Esophagus squamous epithelium (tissue), 4 donors: ENCODE results near the gene KHNYN.

Source experiments
- POLR2A ChIP-seq, 4 donors: fragments of 450-650 bp; IDR thresholded peaks; one replicate each; pipeline ENCODE4 v1.6.1; 2017; ENCODE audit warnings: antibody characterized with exemption in 4 of 4, mild to moderate bottlenecking in 4 of 4, moderate library complexity in 3 of 4
- TF ChIP-seq, protein P1 (sequence below), 6 experiments: fragments of 450-650 bp in 4 of 6; fragments of 200-600 bp in 2 of 6; sonication (generic) in 2 of 6; IDR thresholded peaks; one replicate each; pipeline ENCODE4 v1.5.1; 2016 to 2019; ENCODE audit warnings: antibody characterized with exemption in 6 of 6, mild to moderate bottlenecking in 4 of 6, moderate library complexity in 4 of 6

DNA sequence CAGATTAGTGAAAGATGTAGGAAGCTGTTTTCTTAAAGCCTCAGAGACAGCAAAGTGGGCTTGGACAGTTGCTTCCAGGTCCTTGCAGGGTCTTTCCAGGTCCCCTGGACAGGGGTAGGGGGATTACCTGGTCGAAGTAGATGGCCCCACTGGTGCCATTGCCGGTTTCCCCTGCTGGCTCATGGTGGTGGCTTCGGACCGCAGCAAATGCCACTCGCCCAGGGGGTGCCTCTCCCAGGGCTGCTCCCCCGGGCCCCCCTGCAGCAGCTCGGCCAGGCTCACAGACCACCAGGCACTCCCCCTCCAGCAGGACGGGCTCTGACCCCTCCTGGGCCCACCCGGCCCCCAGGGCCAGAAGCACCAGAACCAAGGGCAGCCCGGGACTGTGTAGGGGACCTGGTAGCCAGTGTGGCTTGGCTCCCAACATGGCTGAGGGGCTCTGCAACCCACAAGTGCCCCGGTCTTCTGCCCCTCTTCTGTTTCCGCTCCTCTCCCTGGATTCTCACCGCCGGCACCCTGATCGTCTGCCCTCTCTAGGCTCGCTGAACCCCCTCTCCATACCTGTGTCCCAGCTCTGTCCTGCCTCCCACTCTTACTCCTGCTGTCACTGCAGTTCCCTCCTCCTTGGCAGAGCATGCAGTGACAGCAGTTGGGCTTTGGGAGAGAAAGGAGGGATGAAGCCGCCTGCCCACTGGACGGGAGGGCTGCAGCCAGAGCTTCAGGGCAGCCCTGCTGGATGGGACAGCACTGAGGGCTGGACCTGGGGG lies 943 bp upstream of the KHNYN start:
- TF ChIP-seq, protein P1, sequence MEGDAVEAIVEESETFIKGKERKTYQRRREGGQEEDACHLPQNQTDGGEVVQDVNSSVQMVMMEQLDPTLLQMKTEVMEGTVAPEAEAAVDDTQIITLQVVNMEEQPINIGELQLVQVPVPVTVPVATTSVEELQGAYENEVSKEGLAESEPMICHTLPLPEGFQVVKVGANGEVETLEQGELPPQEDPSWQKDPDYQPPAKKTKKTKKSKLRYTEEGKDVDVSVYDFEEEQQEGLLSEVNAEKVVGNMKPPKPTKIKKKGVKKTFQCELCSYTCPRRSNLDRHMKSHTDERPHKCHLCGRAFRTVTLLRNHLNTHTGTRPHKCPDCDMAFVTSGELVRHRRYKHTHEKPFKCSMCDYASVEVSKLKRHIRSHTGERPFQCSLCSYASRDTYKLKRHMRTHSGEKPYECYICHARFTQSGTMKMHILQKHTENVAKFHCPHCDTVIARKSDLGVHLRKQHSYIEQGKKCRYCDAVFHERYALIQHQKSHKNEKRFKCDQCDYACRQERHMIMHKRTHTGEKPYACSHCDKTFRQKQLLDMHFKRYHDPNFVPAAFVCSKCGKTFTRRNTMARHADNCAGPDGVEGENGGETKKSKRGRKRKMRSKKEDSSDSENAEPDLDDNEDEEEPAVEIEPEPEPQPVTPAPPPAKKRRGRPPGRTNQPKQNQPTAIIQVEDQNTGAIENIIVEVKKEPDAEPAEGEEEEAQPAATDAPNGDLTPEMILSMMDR (IDR thresholded peaks at IDR 0.05) = no peak
- TF ChIP-seq POLR2A (IDR thresholded peaks at IDR 0.05) = no peak
